OCI-LY1 (cell line): ENCODE results near the gene PPCS.

ENCODE experiments used
- CTCF ChIP-seq: fragments of 200-600 bp; sonication (generic), shearing (Covaris generic); IDR thresholded peaks from 2 replicates; pipeline ENCODE4 v1.5.1; 2017; ENCODE audit warnings: mild to moderate bottlenecking, antibody characterized with exemption, low read length, moderate library complexity, mixed read lengths
- EZH2 ChIP-seq: fragments of 200-600 bp; sonication (generic), shearing (Covaris generic); IDR thresholded peaks from 2 replicates; pipeline ENCODE4 v1.8.0; 2017; ENCODE audit warnings: borderline replicate concordance, mixed run types, mild to moderate bottlenecking, antibody characterized with exemption, low read length, moderate library complexity, mixed read lengths

- TF ChIP-seq CTCF (no peak), EZH2 (no peak)
Measured at GRCh38 chr1:42456754-42457089, 379 bp downstream of the PPCS start.
